Measurements from ENCODE around the gene GPBP1L1.
"Not testable (repeated sequence)": the region's sequence is repeated elsewhere in the genome, so short reads cannot be mapped to it uniquely, and the experiment has no call there.

The GPBP1L1 gene

GRCh38 chr1:45721207-45721606 lies 34.9 kb upstream of the GPBP1L1 start:
- no peak overlapping the region for H3K4me3 ChIP-seq (ENCODE audit: low read depth, low read length)
- no peak for DNase-seq (ENCODE audit: low read depth)
- TF ChIP-seq, protein P1, sequence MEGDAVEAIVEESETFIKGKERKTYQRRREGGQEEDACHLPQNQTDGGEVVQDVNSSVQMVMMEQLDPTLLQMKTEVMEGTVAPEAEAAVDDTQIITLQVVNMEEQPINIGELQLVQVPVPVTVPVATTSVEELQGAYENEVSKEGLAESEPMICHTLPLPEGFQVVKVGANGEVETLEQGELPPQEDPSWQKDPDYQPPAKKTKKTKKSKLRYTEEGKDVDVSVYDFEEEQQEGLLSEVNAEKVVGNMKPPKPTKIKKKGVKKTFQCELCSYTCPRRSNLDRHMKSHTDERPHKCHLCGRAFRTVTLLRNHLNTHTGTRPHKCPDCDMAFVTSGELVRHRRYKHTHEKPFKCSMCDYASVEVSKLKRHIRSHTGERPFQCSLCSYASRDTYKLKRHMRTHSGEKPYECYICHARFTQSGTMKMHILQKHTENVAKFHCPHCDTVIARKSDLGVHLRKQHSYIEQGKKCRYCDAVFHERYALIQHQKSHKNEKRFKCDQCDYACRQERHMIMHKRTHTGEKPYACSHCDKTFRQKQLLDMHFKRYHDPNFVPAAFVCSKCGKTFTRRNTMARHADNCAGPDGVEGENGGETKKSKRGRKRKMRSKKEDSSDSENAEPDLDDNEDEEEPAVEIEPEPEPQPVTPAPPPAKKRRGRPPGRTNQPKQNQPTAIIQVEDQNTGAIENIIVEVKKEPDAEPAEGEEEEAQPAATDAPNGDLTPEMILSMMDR (IDR thresholded peaks at IDR 0.05; ENCODE audit: insufficient read depth, low read depth, low read length, missing control alignments) = no peak

- no peak for DNase-seq (ENCODE audit: low read depth)
- TF ChIP-seq, protein P1 (IDR thresholded peaks at IDR 0.05; ENCODE audit: insufficient read depth, low read depth, low read length, missing control alignments) = no peak
- no peak overlapping the region for H3K4me3 ChIP-seq (ENCODE audit: low read depth, low read length)
These were observed 32.0 kb upstream of the GPBP1L1 start for GRCh38 chr1:45718289-45718688.

GRCh38 chr1:45717386-45717785 lies 31.1 kb upstream of the GPBP1L1 start:
- not testable (repeated sequence) for DNase-seq (ENCODE audit: low read depth); H3K4me3 ChIP-seq (ENCODE audit: low read depth, low read length)

DNA sequence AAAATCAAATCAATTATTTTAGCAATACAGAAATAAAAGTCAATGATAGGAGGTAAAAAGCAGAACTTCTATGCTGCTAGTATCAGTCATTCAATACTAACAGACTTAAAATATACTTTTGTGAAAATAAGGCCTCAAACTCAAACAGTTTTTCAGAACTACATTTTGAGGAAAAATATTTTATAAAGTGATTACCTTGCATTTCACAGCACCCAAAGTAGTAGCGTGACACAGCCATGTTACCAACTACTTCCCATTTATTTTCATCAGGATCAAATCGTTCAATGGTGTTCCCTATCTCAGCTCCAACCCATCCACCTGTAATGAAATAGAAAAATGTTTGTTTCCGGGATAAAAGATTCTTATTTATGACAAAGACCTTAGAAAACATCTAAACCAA lies 30.4 kb upstream of the GPBP1L1 start:
- TF ChIP-seq, protein P1 (IDR thresholded peaks at IDR 0.05; ENCODE audit: insufficient read depth, low read depth, low read length, missing control alignments) = no peak
- no peak for DNase-seq (ENCODE audit: low read depth)
- H3K4me3 ChIP-seq (ENCODE audit: low read depth, low read length) = no peak overlapping the region

- DNase-seq (ENCODE audit: low read depth) = no peak
- TF ChIP-seq, protein P1 (IDR thresholded peaks at IDR 0.05; ENCODE audit: insufficient read depth, low read depth, low read length, missing control alignments) = no peak
- H3K4me3 ChIP-seq (ENCODE audit: low read depth, low read length) = no peak overlapping the region
These were observed 27.4 kb upstream of the GPBP1L1 start for GRCh38 chr1:45713711-45714110.

- no peak overlapping the region for H3K4me3 ChIP-seq (ENCODE audit: low read depth, low read length)
- TF ChIP-seq, protein P1 (IDR thresholded peaks at IDR 0.05; ENCODE audit: insufficient read depth, low read depth, low read length, missing control alignments) = no peak
- DNase-seq (ENCODE audit: low read depth) = no peak
These were observed 18.3 kb upstream of the GPBP1L1 start for GRCh38 chr1:45704637-45705036.

GRCh38 chr1:45694823-45695222 lies 8.5 kb upstream of the GPBP1L1 start:
- H3K4me3 ChIP-seq (ENCODE audit: low read depth, low read length) = no peak overlapping the region
- TF ChIP-seq, protein P1 (IDR thresholded peaks at IDR 0.05; ENCODE audit: insufficient read depth, low read depth, low read length, missing control alignments) = no peak
- no peak for DNase-seq (ENCODE audit: low read depth)

GRCh38 chr1:45693811-45694210 lies 7.5 kb upstream of the GPBP1L1 start:
- DNase-seq (ENCODE audit: low read depth); H3K4me3 ChIP-seq (ENCODE audit: low read depth, low read length): not testable (repeated sequence)
